Kidney (tissue), 14 donors: Measurements from ENCODE around the gene KDM3B. TPM values are rescaled to one million over a fixed set of nuclear protein-coding genes. Genes with fewer than 3 reads are reported as not detected.

Experiments
- DNase-seq, 5 donors: peaks; one replicate each; pipeline ENCODE4 v3.0.0-alpha.2; 2013 to 2020
- FAIRE-seq: peaks from 2 replicates; lab custom pipeline; 2012; peaks lifted over from hg19 to GRCh38; lab: Jason Lieb, UNC
- H3K27ac ChIP-seq, 2 donors: one replicate each; pipeline ENCODE4 v1.7.0; 2013; ENCODE audit warnings: low read depth in 2 of 2, low read length in 2 of 2, inconsistent platforms in 1 of 2
- H3K27me3 ChIP-seq: one replicate; pipeline ENCODE4 v1.7.1; 2013; ENCODE audit warnings: low read length, inconsistent platforms; ENCODE audit not compliant: control insufficient read depth, insufficient read depth
- H3K36me3 ChIP-seq, 3 donors: one replicate each; pipeline versions ENCODE4 v1.7.0 to v1.7.1; 2013; ENCODE audit warnings: low read length in 3 of 3, control low read depth in 1 of 3, inconsistent platforms in 1 of 3; ENCODE audit not compliant: insufficient read depth in 3 of 3, control insufficient read depth in 2 of 3
- H3K4me1 ChIP-seq, 3 donors: one replicate each; pipeline versions ENCODE4 v1.7.0 to v1.7.1; 2013; ENCODE audit warnings: low read length in 3 of 3, inconsistent platforms in 1 of 3, low read depth in 1 of 3; ENCODE audit not compliant: control insufficient read depth in 2 of 3, insufficient read depth in 2 of 3
- H3K4me3 ChIP-seq, 3 donors: one replicate each; pipeline versions ENCODE4 v1.7.0 to v1.8.1; 2013; ENCODE audit warnings: low read length in 3 of 3, control low read depth in 1 of 3, inconsistent platforms in 1 of 3
- H3K9ac ChIP-seq, 3 donors: one replicate each; pipeline versions ENCODE4 v1.7.0 to v1.7.1; 2013; ENCODE audit warnings: low read length in 3 of 3, control low read depth in 1 of 3, inconsistent platforms in 1 of 3
- H3K9me3 ChIP-seq, 3 donors: one replicate each; pipeline versions ENCODE4 v1.7.0 to v1.7.1; 2013; ENCODE audit warnings: low read length in 3 of 3, control low read depth in 1 of 3, inconsistent platforms in 1 of 3; ENCODE audit not compliant: control insufficient read depth in 2 of 3, insufficient read depth in 1 of 3
- CTCF ChIP-seq: IDR thresholded peaks from 3 replicates; pipeline ENCODE4 v1.5.1; 2012; ENCODE audit warnings: mild to moderate bottlenecking, moderate library complexity, borderline replicate concordance; ENCODE audit not compliant: insufficient read depth; ENCODE audit errors: extremely low read depth
- intact Hi-C: fragments of 100-400 bp; cut with DNase I; formaldehyde crosslinking; loops from one replicate; pipeline ENCODE4 v1.11.1; 2022
- polyA plus RNA-seq: library from polyadenylated mRNA; stranded (reverse); fragments of 350-450 nt; fragmentation: Illumina TruSeq; extraction: RNeasy Lipid Tissue Mini Kit (QIAGEN cat#74804); gene quantifications from one replicate; pipeline ENCODE4 v1.2.3, GENCODE V29; 2014; ENCODE audit warnings: low read depth, low replicate concordance; ENCODE audit not compliant: insufficient read depth
- total RNA-seq: library from RNA; stranded (reverse); fragmentation: NEBNext Ultra II Directional; extraction: Animal tissue kit (Norgen Biotek cat#: 25700); gene quantifications from one replicate; pipeline ENCODE4 v1.2.1, GENCODE V29; 2021
- donor health status: control.
- donor health status: control.
- donor health status: control.
- donor health status: control.
- donor health status: control.
- donor health status: DM: yes; HTN: yes; CAD: no.
- donor health status: Normal renal cell carcinoma (clear cell type).

The KDM3B gene
- total and polyA plus RNA-seq, 2 donors from 2014 or later = 18.5 to 69.6 TPM

GRCh38 chr5:138464388-138465260 lies 112.1 kb downstream of the KDM3B start:
- no peak for FAIRE-seq
- DNase-seq = peak; percentile 98 to 100 (median 99)

GRCh38 chr5:138465261-138466124 lies 113.0 kb downstream of the KDM3B start, which contains the start of gene EGR1:
Gene EGR1 (plus strand): TSS chr5:138465479. CDS start chr5:138465762, 283 bp downstream.
- DNase-seq = peak; percentile 97 to 98 (median 98)
- H3K27ac ChIP-seq = peak within 1 kb of the TSS; percentile 92 to 98
- peak; percentile 9 for TF ChIP-seq CTCF
- peak within 1 kb of the TSS; percentile 78 to 88 (median 78) for H3K4me3 ChIP-seq
- H3K9ac ChIP-seq = peak within 1 kb of the TSS; percentile 63 to 89 (median 67)
- no peak for FAIRE-seq
- no peaks in the 10 kb centered on the region for H3K27me3 ChIP-seq
- intact Hi-C loops = no loop called here
- peaks cover 0 to 13% (median 6%) of the 10 kb centered on the region in 3 donors for H3K4me1 ChIP-seq
- no peaks in the 10 kb centered on the region for H3K9me3 ChIP-seq
- H3K36me3 ChIP-seq = peaks cover 2 to 23% (median 6%) of the 10 kb centered on the region in 3 donors

More at GRCh38 chr5:138464388-138465260, 112.1 kb downstream of the KDM3B start:
- no peak for TF ChIP-seq CTCF
- Histone ChIP-seq H3K36me3 (peaks cover 2 to 23% (median 6%) of the 10 kb centered on the region in 3 donors), H3K27me3 (no peaks in the 10 kb centered on the region), H3K9me3 (no peaks in the 10 kb centered on the region), H3K27ac (peak overlapping the region; percentile 92 to 98), H3K4me1 (peaks cover 0 to 13% (median 6%) of the 10 kb centered on the region in 3 donors), H3K9ac (peak overlapping the region; percentile 20 to 87 (median 48)), H3K4me3 (peak overlapping the region; percentile 50 to 78 (median 68))
- intact Hi-C loops = no loop called here

- intact Hi-C loops = no loop called here
- TF ChIP-seq CTCF = no peak
- H3K9me3 ChIP-seq = no peaks in the 10 kb centered on the region
- H3K4me3 ChIP-seq = peak overlapping the region; percentile 78 to 88 (median 78)
- peaks cover 2 to 23% (median 6%) of the 10 kb centered on the region in 3 donors for H3K36me3 ChIP-seq
- H3K27ac ChIP-seq = peak overlapping the region; percentile 12 to 60
- FAIRE-seq (no peak), DNase-seq (peak; percentile 70 to 85 (median 78))
- H3K9ac ChIP-seq = peak overlapping the region; percentile 63 to 89 (median 67)
- H3K4me1 ChIP-seq = peaks cover 0 to 13% (median 6%) of the 10 kb centered on the region in 3 donors
- H3K27me3 ChIP-seq = no peaks in the 10 kb centered on the region
Measured at GRCh38 chr5:138466125-138466899, 113.8 kb downstream of the KDM3B start.
